Right lobe of liver (tissue), 4 donors: ENCODE measurements around the gene SLC5A8.

Experiments used
- POLR2A ChIP-seq: fragments of 450-650 bp; IDR thresholded peaks from one replicate; pipeline ENCODE4 v1.6.1; 2017; ENCODE audit warnings: antibody characterized with exemption, mild to moderate bottlenecking
- TF ChIP-seq, protein P1 (sequence below), 4 donors: fragments of 200-600 bp in 3 of 4; fragments of 450-650 bp in 1 of 4; IDR thresholded peaks; one replicate each; pipeline versions ENCODE4 v1.5.1 to v1.8.0; 2016 to 2022; ENCODE audit warnings: antibody characterized with exemption in 4 of 4, mild to moderate bottlenecking in 2 of 4
- donor health status: DM: no; HTN: no; CAD: no.
- donor health status: DM: no; HTN: no; CAD: no.
- donor health status: DM: no; HTN: yes; CAD: no.

DNA sequence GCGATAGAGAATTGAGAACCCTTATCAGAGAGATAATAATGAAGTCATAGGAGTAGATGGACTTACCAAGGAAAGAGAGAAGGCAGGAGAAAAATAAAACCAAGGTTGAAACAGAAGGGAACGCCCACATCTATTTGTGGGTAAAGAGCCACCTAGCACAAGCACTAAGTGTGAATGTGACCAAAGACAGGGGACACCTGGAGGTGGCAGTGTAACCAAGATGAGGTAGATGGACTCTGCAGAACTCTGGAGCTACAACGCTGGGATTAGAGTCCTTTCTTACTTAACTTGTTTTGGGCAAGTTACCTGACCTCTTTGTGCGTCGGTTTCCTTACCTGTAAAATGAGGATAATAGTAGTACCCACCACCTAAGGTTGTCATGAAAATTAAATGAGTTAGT is 101.9 kb downstream of the SLC5A8 start:
- TF ChIP-seq, protein P1, sequence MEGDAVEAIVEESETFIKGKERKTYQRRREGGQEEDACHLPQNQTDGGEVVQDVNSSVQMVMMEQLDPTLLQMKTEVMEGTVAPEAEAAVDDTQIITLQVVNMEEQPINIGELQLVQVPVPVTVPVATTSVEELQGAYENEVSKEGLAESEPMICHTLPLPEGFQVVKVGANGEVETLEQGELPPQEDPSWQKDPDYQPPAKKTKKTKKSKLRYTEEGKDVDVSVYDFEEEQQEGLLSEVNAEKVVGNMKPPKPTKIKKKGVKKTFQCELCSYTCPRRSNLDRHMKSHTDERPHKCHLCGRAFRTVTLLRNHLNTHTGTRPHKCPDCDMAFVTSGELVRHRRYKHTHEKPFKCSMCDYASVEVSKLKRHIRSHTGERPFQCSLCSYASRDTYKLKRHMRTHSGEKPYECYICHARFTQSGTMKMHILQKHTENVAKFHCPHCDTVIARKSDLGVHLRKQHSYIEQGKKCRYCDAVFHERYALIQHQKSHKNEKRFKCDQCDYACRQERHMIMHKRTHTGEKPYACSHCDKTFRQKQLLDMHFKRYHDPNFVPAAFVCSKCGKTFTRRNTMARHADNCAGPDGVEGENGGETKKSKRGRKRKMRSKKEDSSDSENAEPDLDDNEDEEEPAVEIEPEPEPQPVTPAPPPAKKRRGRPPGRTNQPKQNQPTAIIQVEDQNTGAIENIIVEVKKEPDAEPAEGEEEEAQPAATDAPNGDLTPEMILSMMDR (IDR thresholded peaks at IDR 0.05) = no peak
- no peak for TF ChIP-seq POLR2A
